ENCODE data around the gene FGD2. TPM values are rescaled to one million over a fixed set of nuclear protein-coding genes. Genes with fewer than 3 reads are reported as not detected.

The FGD2 gene
- total and polyA plus RNA-seq, 3 donors from 2014 or later: 5.8 to 16.0 (median 7.0) TPM

- DNase-seq: peak; percentile 60
- intact Hi-C loops (cut with DNase I; ENCODE audit: low total_unique reads): no loop called here
- H3K27ac ChIP-seq: no peak overlapping the region
Observed at GRCh38 chr6:37061157-37061804, 55.8 kb downstream of the FGD2 start.

GRCh38 chr6:37062424-37062823 lies 57.0 kb downstream of the FGD2 start:
- Histone ChIP-seq H3K4me3 (no peak overlapping the region), H3K27me3 (no peaks in the 10 kb centered on the region), H3K4me1 (peaks cover 11% of the 10 kb centered on the region), H3K27ac (no peak overlapping the region), H3K9me3 (no peaks in the 10 kb centered on the region), H3K36me3 (ENCODE audit: low read depth, missing control alignments) (no peaks in the 10 kb centered on the region)
- DNase-seq: no peak
- intact Hi-C loops (cut with DNase I; ENCODE audit: low total_unique reads): no loop called here
- WGBS, 2 donors: 77 to 88% methylated on average over 6 of the region's 6 CpGs
- no peak for TF ChIP-seq POLR2A (IDR thresholded peaks at IDR 0.05)
- TF ChIP-seq, protein P1, sequence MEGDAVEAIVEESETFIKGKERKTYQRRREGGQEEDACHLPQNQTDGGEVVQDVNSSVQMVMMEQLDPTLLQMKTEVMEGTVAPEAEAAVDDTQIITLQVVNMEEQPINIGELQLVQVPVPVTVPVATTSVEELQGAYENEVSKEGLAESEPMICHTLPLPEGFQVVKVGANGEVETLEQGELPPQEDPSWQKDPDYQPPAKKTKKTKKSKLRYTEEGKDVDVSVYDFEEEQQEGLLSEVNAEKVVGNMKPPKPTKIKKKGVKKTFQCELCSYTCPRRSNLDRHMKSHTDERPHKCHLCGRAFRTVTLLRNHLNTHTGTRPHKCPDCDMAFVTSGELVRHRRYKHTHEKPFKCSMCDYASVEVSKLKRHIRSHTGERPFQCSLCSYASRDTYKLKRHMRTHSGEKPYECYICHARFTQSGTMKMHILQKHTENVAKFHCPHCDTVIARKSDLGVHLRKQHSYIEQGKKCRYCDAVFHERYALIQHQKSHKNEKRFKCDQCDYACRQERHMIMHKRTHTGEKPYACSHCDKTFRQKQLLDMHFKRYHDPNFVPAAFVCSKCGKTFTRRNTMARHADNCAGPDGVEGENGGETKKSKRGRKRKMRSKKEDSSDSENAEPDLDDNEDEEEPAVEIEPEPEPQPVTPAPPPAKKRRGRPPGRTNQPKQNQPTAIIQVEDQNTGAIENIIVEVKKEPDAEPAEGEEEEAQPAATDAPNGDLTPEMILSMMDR (IDR thresholded peaks at IDR 0.05): no peak

More at GRCh38 chr6:37061157-37061804, 55.8 kb downstream of the FGD2 start:
- Histone ChIP-seq H3K4me3 (no peak overlapping the region), H3K4me1 (peaks cover 11% of the 10 kb centered on the region), H3K27me3 (no peaks in the 10 kb centered on the region), H3K36me3 (ENCODE audit: low read depth, missing control alignments) (no peaks in the 10 kb centered on the region), H3K9me3 (no peaks in the 10 kb centered on the region)
- TF ChIP-seq, protein P1 (IDR thresholded peaks at IDR 0.05): no peak
- no peak for TF ChIP-seq POLR2A (IDR thresholded peaks at IDR 0.05)
- WGBS, 2 donors: 81 to 96% methylated on average over 9 to 11 of the region's 11 CpGs

DNA sequence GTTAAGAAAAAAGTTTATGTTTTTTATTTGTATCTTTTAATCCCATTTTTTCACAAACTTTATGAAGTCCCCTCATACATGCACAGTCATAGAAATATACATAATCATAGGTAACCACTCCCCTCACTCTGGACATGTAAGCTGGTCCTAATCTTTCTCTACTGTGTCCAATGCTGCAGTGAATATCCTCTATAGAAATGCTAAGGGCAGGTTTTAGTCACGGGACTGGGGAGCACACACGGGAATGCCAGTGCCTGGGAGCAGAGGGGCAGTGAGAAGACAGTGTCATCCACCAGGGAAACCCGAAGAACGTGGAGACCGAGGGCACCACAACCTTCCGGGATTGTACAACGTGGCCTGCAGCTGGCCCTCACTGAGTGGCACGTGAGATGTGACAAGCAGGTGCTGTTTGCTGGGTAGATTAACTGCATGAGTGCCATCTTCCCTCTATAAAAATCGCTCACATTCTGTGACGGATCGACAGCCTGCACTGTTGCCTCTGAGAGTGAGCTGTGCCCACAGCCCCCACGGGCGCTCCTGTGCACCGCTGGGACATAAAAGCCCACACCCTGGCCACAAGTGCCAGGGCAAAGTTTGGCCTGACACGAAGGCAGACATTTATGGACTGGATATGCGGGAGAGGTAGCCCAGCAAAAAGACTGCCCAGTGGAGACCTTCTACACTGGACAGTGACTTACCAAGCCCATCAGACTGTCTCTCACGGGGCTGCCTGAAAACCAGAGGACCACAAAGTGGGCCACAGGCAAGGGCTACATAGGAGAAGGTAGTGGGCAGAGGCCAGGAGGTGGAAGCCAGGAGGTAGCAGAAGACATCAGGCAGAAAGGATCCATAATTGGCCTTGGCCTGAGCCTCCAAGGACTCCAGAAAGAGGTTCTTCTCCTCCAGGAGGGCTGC lies 63.2 kb downstream of the FGD2 start:
- Histone ChIP-seq H3K27ac (no peak overlapping the region), H3K36me3 (ENCODE audit: low read depth, missing control alignments) (no peaks in the 10 kb centered on the region), H3K27me3 (no peaks in the 10 kb centered on the region), H3K9me3 (no peaks in the 10 kb centered on the region), H3K4me1 (no peaks in the 10 kb centered on the region), H3K4me3 (no peak overlapping the region)
- TF ChIP-seq, protein P1 (IDR thresholded peaks at IDR 0.05): no peak
- no peak for TF ChIP-seq POLR2A (IDR thresholded peaks at IDR 0.05)
- intact Hi-C loops (cut with DNase I; ENCODE audit: low total_unique reads): no loop called here
- no peak for DNase-seq
- WGBS, 2 donors: 89 to 93% methylated on average over 15 to 17 of the region's 17 CpGs

DNA sequence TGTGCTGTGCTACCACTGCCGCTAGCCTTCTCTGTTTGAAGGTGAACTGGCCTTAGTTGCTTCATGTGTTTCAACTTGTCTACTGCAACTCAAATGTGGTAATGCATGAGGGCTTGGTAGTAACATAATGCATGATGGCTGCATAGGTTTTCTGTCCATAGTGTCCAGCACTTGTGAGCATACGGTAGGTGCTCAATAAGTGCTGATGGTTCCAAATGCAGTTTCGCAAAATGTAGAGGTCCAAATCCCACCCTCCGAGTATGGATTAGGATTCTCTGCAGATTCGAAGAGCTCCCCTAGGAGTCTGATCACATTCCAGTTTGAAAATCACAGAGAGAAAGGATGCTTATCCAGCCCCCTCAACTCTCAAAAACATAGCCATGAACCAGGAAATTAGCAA lies 64.2 kb downstream of the FGD2 start:
- 96 to 98% methylated on average over 5 of the region's 5 CpGs for WGBS, 2 donors
- no peak for TF ChIP-seq POLR2A (IDR thresholded peaks at IDR 0.05)
- TF ChIP-seq, protein P1 (IDR thresholded peaks at IDR 0.05): no peak
- no peaks in the 10 kb centered on the region for H3K36me3 ChIP-seq (ENCODE audit: low read depth, missing control alignments)

More for the DNA sequence above, 64.2 kb downstream of the FGD2 start:
- H3K27ac ChIP-seq: no peak overlapping the region
- H3K9me3 ChIP-seq: no peaks in the 10 kb centered on the region
- DNase-seq: no peak
- no peaks in the 10 kb centered on the region for H3K4me1 ChIP-seq
- intact Hi-C loops (cut with DNase I; ENCODE audit: low total_unique reads): no loop called here
- H3K4me3 ChIP-seq: no peak overlapping the region
- H3K27me3 ChIP-seq: no peaks in the 10 kb centered on the region

Data from testis (tissue), 3 donors.